ENCODE results near the gene NES.

NES gene

DNA sequence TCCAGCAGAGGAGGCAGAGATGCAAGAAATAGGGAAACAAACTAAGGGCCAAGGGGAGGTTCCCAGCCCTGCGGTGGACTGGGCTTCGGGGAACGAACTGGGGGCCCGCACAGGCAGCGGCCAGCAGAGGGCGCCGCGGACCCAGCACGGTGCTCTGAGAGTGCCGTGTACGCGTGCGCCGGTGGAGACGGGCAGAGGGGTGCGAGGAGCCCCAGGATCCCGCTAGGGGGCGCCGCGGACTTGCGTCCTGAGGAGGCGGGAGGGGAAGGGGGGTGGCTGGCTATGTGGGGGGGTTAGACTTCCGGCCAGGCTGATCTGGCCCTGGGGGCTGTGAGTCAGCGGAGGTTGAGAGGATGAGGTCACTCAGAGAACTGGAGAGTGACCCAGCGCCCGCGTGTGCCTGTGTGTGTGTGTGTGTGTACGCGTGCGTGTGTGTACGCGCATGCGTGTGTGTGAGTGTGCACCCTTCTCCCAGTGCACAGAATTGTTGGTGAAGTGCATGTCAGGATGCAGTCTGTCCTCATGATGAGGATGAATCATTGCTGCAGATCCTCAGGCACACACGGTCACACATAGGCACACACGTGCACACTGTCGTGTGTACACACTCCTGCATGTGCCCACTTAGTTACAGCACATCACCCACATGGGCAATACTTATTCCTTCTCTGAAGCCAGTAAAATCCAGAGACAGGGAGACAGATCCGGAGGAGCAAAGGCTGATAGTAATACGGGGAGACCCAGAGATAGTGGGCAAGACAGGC, 17.0 kb downstream of the NES start:
- DNase-seq, result peak; percentile 96

DNA sequence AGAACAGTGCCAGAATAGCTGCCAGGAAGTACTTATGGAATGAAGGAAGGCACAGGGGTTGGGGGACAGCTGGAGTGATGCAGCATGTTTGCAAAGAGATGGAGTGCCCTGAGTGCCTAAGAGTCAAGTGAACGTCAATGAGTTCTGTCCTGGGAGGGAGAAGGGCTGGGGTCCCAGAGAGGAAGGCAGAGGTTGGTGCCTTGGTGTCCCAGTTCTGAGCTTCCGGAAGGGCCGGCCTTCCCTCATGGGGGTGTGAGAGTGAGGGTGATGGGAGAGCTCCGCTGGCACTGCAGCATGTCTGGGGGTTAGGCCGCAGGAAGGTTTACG, 17.6 kb downstream of the NES start:
- no peak for DNase-seq

DNA sequence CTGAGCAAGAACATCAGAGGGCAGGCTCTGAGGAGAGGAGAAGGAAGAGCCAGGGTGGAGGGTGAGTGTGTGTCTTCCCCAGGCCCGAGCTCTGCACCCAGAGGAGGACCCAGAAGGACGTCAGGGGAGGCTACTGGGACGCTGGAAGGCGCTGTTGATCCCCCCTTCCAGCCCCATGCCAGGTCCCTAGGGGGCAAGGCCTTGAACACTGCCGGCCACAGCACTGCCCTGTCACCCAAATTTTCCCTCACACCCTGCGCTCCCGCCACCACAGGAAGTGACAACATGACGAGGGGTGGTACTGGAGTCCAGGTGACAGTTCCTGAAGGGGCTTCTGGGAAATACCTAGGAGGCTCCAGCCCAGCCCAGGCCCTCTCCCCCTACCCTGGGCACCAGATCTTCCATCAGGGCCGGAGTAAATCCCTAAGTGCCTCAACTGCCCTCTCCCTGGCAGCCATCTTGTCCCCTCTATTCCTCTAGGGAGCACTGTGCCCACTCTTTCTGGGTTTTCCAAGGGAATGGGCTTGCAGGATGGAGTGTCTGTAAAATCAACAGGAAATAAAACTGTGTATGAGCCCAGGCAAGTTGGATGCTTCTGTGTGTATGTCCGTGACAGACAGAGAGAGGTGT, 18.1 kb downstream of the NES start:
- no peak for DNase-seq

DNA sequence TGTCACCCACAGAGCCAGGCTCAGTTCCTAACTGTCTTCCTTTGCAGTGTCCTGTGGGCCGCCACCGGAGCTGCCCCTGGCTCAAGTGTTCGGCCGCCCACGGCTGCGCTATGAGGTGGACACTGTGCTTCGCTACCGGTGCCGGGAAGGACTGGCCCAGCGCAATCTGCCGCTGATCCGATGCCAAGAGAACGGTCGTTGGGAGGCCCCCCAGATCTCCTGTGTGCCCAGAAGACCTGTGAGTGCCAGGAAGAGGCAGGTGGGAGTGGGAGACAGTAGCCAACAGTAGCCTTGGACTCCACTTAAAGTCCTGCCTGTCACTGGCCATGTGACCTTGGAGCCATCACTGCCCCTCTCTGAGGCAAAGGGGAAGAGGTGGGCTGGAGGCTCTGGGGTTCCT, 18.7 kb downstream of the NES start:
- no peak for DNase-seq

DNA sequence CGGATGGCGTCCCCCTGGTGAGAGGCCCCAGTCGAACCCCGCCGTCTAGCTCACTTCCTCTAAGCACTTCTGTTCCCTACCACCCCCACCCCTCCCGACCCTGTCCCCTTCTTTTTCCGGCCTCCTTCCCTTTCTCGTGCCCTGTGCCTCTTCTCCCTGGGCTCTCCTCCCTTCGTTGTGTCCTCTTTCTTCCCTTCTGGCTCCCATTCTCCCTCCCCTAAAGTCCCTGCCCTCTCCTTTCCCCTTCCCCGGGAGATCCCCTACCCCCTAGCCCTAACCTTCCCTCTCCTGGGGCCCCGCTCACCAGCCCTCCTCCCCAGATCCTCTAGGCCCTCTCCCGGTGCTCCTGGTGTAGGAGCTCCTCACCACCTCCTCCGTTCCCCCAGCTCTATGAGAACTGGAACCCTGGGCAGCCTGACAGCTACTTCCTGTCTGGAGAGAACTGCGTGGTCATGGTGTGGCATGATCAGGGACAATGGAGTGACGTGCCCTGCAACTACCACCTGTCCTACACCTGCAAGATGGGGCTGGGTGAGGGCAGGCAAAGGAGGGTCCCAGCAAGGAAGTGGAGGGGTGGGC, 19.4 kb downstream of the NES start:
- no peak for DNase-seq

DNA sequence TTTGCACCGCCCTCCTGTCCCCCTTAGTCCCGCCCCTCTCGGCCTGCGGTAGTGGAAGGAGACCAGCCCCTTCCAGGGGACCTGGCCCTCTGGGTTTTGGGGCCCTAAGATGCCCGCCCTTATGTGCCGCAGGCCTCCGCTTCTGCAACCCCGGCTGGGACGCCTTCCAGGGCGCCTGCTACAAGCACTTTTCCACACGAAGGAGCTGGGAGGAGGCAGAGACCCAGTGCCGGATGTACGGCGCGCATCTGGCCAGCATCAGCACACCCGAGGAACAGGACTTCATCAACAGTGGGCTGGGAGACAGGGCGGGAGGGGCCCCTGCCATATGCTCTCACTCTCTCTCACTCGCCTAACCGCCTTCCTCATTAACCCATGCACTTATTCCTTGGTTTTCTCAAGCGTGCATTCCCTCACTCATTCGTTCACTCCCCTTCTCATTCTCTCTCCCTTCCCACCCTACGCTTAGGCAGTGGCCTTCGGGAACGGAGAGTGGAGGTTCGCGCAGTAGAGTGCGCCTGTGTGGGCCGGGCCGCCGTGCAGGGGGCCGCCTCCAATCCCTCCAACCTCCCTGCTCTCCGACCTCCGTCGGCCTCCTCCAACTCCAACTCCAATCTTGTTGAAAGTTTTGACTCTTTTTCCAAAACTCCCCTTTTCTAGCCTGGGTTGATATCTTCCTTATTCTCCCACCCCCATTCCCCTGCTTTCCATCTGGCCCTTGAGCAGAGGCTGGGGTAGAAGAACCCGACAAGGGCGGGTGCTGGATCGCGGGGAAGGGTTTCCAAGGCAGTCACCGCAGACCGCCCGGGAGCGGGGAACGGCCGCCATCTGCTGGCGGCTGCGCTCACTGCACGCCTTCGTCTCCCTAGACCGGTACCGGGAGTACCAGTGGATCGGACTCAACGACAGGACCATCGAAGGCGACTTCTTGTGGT, 20.1 kb downstream of the NES start:
- DNase-seq, result peak; percentile 72

DNA sequence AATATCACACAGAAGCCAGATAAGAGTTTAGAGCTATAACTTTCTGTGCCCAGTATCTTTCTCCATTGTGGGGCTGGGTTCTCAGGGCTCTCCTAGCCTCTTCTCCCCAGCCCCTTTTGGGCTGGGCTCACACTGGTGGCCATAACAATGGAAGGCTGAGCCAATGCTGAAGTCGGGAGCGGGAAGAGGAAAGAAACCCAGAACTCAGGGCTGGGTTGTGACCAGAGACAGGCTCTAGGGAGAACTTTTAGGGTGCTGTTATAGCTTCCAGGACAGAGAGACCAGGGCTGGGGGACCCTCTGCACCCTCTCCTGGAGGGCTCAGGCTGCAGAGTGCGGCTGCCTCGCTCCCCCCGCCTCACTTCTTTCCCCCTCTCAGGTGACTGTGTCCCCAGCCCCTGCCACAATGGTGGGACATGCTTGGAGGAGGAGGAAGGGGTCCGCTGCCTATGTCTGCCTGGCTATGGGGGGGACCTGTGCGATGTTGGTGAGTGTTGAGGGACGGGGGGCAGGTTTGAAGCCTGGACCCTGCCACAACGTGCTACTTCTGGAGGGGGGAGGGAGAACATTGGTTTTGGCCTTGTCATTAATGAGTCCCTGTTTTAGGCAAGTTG, 21.2 kb downstream of the NES start:
- DNase-seq, result no peak

DNA sequence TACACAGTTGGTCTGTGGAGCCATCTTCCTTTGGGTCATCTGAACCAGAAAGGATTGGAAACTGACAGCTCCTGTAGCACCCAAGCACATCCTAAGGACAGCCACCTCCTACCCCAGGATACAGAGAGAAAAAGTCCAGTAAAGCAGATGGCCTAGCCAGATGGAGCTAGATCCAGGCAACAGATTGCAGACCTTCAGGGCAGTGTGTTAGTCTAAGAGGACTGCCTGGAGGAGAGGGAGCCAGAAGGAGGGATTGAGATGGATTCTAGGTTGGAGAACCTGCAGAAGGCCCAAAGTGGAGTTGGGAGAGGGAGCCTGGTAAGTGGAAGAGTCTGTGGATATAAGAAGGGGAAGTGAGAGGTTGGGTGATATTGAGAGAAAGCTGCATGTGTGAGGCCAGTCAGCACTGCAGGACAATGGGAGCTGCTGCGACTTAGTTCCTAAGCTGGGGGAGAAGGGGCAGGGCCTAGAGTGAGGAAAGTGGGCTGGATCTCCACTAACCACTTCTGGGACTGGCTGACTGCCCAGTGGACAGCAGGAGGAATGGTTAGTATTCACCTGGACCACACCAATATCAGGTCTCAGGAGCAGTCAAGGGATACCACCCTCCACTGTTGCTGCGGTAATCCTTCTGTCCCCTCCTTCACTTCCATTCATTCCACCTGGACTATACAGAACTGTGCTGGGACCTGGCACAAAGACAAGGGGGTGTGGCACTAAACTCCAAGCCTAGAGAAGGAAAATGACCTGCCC, 21.9 kb downstream of the NES start:
- no peak for DNase-seq

DNA sequence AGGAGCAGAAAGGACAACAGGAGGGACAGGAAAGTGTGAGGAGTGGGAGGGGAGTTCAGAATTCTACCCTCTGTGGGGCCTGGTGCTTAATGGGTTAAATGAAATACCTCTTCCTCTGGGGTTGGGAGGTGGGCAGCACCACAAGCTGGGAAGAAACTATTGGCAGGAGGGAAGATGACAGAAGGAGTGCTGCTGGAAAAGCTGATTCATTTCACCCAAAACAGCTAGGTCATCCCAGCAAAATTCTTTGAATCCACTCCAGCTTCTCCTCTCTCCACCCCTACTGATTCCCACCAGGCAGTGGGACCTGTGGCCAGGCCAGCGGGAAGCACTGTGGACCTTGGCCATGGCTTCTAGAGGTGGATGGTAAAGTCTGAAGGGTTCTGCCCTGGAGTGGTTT, 22.5 kb downstream of the NES start:
- no peak for DNase-seq

DNA sequence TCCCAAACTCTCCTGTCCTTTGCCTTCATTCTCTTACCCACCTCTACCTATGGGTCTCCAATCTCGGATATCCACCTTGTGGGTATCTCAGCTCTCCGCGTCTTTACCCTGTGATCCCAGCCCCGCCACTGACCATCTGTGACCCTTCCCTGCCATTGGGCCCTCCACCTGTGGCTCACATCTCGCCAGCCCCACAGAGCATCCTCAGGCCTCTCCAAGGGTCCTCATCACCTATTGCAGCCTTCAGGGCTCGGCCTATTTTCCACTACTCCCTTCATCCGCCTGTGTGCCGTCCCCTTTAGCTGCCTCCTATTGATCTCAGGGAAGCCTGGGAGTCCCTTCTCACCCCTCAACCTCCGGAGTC, 24.2 kb downstream of the NES start:
- no peak for DNase-seq

DNA sequence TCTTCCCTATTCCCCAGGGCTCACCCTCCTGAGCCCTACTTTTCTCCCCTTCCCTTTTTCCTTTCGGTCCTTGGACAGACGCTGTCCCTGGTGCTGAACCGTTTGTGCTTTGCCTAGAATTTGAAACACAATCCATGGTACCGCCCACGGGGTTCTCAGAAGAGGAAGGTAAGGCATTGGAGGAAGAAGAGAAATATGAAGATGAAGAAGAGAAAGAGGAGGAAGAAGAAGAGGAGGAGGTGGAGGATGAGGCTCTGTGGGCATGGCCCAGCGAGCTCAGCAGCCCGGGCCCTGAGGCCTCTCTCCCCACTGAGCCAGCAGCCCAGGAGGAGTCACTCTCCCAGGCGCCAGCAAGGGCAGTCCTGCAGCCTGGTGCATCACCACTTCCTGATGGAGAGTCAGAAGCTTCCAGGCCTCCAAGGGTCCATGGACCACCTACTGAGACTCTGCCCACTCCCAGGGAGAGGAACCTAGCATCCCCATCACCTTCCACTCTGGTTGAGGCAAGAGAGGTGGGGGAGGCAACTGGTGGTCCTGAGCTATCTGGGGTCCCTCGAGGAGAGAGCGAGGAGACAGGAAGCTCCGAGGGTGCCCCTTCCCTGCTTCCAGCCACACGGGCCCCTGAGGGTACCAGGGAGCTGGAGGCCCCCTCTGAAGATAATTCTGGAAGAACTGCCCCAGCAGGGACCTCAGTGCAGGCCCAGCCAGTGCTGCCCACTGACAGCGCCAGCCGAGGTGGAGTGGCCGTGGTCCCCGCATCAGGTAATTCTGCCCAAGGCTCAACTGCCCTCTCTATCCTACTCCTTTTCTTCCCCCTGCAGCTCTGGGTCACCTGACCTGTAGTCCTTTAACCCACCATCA, 24.8 kb downstream of the NES start:
- no peak for DNase-seq

DNA sequence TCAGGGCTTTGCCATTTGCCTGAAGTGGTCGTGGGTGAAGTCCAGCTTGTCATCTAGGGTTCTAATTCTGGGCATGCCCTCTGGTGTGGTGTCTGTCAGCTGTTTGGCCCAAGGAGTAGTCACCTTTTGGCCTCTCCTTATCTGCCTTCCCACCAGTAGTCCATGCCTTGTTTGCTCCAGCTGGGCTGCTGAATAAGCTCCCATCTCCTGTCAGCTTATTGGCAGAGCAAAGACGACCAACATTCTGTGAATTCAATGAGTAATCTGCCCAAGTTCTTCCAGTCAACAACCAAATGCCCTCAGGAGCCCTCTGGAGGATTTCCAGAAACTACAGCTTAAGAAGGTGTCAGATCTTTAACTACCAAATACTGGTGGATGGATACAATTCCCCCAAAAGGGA, 28.3 kb downstream of the NES start:
- DNase-seq, result no peak

DNA sequence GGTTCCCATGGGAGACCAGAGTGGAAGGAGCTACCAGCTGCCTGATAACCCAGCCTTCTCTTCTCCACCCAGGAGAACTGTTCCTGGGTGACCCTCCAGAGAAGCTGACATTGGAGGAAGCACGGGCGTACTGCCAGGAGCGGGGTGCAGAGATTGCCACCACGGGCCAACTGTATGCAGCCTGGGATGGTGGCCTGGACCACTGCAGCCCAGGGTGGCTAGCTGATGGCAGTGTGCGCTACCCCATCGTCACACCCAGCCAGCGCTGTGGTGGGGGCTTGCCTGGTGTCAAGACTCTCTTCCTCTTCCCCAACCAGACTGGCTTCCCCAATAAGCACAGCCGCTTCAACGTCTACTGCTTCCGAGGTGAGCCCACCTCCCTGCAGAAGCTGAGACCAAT, 28.7 kb downstream of the NES start:
- DNase-seq, result no peak

DNA sequence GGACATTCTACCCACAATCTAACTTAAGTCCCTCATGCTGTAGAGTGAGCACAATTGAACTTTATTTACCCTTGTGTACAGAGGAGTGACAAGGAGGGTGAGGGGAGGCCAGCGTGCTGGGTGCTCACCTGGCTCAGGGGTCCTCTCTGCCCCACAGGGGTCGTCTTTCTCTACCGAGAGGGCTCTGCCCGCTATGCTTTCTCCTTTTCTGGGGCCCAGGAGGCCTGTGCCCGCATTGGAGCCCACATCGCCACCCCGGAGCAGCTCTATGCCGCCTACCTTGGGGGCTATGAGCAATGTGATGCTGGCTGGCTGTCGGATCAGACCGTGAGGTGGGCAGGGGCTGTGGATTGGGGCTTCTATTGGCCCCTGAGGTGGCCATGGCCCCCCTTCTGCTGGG, 29.9 kb downstream of the NES start:
- DNase-seq, result no peak

DNA sequence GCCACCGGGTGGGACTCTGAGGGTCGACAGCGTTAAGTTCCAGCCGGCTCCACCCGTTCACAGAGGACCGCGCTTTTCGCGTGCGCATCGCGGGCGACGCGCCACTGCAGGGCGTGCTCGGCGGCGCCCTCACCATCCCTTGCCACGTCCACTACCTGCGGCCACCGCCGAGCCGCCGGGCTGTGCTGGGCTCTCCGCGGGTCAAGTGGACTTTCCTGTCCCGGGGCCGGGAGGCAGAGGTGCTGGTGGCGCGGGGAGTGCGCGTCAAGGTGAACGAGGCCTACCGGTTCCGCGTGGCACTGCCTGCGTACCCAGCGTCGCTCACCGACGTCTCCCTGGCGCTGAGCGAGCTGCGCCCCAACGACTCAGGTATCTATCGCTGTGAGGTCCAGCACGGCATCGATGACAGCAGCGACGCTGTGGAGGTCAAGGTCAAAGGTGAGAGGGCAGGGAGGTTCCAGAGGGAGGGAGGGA, 30.4 kb downstream of the NES start:
- no peak for DNase-seq

DNA sequence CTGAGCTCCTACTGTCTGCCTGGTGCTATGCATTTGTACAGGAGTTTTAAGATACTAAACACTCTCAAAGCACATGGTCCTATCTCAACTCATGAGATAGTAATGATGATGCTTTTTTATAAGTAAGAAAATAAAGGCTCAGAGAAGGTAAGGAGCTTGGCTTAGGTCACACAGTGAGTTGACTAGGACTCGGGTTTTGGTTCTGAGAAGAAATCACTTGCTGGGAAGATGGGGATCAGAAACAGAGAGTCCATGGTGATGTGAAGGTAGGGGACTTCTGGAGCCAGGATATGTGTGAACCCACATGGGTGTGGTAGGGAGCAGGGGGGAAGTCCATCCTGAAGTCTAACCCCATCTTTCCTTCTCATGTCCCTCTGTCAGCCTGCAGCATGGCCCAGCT, 31.5 kb downstream of the NES start:
- DNase-seq, result no peak

DNA sequence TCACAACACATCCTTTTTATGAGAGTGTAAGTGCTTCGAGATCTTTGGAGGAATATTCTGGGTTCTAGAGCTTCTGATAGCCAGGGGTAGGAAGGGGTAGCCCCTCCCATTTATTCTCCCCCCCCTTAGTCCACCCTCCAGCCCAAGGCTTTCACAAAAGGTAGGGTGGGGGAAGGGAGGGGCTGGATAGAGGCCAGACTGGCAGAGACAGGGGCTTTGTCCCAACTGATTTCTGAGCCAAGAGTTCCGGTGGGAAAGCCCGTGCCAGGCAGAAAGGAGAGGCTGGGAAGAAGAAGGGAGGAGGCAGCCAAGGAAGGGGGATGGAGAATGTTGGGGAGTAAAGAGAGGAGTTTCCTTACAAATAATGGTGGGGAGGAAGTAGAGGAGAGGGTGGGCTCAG, 32.2 kb downstream of the NES start:
- DNase-seq, result no peak

DNA sequence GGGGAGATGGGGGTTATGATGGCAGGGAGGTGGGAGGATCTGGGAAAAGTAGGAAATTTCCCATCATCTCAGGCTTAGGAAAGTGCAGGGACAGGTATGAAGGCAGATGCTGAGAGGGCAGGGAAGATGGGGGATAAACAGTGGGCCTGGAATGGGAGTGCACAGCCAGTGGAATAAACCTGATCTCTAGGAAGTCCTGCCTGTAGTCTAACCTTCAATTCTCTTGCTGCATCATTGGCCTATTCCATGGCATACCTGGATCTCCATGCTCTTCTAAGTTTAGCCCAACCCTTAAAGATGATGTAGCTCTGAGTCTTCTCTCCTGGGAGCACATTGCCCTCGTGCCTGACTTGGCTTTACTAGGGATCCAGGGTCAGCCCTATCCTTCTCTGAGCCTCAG, 32.6 kb downstream of the NES start:
- no peak for DNase-seq

DNA sequence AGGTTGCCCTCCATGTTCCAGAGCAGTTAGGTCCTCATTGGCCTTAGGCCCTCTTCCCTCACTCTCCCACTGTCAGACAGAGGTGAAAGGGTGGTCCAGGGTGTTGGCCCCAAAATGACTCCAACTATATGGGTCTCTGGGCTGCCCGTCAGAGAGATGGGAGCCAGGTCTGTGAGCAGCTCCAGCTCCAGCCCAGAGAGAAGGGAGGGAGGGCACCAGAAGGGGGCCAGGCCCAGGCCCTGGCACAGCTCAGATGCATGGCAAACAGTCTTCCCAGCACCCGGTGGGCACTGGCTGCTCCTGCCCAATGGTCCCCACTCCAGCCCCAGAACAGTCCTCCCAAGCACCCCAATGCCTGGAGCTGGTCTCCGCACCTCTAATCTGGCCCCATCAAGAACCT, 33.1 kb downstream of the NES start:
- no peak for DNase-seq

DNA sequence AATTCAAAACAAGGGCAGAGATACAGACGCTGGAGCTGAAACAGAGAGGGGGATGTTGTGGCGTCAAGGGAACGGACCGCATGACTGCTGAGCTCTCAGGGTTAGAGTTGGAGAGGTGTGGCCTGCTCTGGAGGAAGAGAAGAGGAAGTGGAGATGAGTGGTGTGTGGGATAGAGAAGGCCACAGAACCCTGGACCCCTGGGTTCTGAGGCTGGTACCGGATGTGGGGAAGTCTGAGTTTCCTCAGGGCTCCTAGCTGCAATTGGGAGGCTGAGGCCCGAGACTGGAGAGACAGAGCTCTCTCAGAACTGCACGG, 33.5 kb downstream of the NES start:
- peak; percentile 69 for DNase-seq

DNA sequence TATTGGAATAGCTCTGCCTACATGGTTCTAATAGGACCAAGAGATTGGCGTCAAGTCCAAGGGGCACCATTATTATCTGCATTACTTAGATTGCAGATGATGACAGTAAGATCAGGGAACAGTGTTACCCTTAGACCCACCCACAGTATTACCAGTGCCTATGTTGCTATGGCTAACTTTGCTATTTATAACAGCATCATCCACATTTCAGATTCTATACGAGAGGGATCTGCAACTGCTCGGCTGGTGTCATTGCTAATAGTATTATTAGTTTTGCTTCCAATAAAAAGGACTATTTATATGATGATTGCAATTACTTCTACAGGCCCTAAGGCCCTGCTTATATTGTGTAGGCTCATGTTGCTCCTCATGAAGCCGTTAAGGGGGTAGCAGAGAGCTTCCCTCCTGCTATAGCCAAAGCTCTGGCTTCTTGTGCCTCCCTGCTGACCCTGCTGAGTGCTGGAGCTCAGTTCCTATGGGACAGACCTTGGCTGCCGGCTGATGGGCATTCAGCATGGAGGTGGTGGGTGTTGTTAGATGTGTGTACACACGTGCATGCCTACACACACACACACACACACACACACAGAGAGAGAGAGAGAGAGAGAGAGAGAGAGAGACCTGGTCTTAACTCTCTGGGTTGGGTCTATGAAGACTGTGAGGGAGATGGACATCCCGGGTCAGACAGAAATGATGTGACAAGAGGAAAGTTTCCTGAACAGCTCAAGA, 34.0 kb downstream of the NES start:
- DNase-seq, result no peak

All from activated CD4-positive, alpha-beta T cell treated with anti-CD3 and anti-CD28 coated beads, Interleukin-2, amount 50 U/mL, for 16 hours (primary cell).